Measurements from ENCODE around the gene MME.
"Not testable (repeated sequence)": the region's sequence is repeated elsewhere in the genome, so short reads cannot be mapped to it uniquely, and the experiment has no call there.

MME gene

DNA sequence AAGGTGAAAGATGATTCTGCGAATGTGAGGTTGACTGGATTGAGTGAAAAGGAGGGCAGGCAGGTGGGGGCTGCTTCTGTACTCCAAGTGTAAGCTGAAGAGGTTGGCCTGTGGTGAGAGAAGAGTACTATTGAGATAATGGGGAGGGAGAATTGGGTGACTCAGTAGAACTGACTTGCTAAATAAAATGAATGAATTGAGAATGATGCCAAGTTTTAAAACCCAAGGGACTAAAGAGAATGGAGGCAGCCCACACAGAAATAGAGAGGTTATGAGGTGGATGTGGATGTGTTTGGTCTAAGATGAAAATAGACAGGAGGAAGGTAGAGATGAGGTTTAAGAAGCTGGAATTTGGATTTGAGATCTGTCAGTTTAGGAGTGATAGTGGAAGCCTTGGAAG lies 5.9 kb downstream of the MME start:
- DNase-seq = no peak

GRCh38 chr3:155088706-155089345 lies 8.7 kb downstream of the MME start:
- DNase-seq = no peak

GRCh38 chr3:155089495-155089894 lies 9.4 kb downstream of the MME start:
- DNase-seq = no peak

DNA sequence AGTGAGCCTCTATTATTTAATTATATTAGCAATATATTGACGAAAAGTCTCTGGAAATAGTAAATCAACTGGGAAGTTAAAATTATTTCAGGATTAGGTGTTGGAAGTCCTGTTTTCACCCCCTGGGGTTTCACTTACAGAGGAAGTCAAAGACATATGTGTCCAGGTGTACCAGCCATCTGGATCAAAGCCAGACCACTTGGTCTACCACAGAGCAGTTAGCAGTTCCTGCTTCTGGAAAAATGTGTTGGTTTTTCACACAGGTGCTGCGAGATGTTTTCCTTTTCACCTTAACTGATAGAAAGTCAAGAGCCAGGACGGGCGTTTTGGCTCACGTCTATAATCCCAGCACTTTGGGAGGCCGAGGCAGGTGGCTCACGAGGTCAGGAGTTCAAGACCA lies 13.1 kb downstream of the MME start:
- DNase-seq = no peak

- no peak for DNase-seq
These were observed 16.3 kb downstream of the MME start for GRCh38 chr3:155096303-155097008.

- DNase-seq = no peak
These were observed 16.9 kb downstream of the MME start for GRCh38 chr3:155097009-155097349.

DNA sequence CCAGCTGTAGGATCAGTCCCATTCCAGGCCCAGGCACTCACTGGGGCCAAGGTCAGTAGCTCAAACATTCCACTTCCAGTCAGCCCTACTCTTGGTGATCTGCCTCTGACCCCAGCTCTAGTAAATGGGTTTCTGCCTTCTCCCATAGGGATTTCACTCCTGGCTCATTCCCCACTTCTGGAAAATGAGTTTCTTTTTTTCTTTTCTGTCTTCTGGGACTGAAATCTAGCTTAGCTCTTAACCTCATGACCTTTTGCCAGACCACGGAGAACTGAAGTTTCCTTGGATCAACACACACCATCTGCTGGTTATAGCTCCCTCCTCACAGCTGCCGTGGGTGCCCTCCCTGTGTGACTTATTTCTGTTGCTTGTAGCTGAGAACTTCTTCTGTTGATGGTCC lies 21.3 kb downstream of the MME start:
- DNase-seq = no peak

GRCh38 chr3:155102329-155102728 lies 22.2 kb downstream of the MME start:
- DNase-seq = no peak

DNA sequence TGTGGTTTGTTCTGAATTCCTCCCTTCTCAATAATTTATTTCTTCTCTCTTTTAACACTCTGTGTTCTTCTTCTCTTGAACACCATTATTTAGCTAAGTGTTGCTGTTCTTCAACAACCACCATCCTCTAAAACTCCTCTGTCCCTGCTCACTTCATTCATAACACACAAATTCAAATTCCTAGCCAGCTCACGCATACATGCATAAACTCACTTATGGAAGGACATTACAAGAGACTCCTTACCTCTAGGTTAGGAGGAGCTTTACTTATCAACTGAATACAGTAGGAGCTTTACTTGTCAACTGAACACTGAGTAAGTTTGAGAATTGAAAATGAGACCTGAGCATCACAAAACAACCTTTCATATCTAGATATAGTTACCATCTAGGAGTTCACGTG lies 23.6 kb downstream of the MME start:
- DNase-seq = no peak

DNA sequence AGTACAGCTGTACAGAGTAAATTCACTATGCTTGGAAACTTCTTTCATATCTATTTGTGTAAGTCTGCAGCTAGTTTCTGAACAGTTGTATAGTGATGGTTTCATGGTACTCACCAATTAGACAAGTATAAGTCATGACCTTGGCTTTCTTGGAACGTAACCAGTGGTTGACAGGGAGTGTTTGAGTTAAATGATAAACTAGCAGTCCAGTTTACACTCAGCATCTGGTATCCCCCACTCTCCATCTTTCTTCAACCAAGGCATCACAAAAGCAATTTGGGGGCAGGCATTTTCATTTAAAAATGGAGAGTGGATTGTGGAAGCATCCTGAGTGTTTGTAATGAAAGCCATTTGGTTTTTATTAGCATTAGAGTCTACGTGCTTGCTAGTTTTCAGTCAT lies 26.0 kb downstream of the MME start:
- no peak for DNase-seq

GRCh38 chr3:155110022-155110421 lies 29.9 kb downstream of the MME start:
- no peak for DNase-seq

DNA sequence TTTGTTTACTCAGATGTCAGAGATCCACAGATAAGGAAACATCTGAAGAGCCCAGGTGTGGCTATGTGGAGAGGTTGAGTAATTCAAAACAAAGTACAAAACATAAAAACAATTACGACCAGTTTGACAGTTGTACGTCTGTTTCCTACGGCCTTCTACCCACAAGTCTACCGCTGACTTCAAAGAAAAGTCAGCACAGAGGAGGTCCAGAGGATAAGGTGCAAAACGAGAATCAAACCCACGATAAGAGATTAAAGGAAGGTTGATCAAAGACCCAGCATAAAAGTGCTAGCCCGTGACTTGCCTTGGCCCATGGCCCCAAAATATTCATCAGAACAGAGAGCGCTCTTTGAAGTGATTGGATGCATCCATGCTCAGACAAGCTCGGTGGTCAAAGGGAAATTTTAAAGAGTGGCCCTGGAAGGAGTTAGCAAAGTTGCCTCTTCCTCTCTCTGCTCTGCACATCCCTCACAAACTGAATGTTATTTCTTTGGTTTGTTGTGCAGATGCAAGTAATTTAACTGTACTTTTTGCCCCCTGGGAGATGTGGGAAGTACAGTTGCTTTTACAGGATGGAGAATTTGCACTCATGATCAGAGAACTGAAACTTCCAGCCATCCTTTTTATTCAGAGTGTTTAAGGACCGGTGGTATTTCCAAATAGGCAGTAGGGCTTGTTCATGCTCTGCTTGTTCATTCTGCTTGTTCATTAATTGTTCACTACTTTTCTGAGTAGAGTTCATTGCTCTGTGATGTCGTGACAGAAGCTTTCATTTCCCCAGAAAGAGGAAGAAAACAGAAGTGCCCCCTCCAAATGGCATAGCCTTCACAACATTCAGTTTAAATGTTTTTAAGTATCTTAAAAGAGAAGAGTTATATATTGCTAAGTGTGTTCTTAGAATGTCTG lies 31.1 kb downstream of the MME start:
- DNase-seq = no peak

- no peak for DNase-seq
These were observed 31.9 kb downstream of the MME start for GRCh38 chr3:155111971-155112370.

GRCh38 chr3:155112661-155113389 lies 32.7 kb downstream of the MME start:
- DNase-seq = no peak

- not testable (repeated sequence) for DNase-seq
These were observed 44.6 kb downstream of the MME start for GRCh38 chr3:155124745-155125144.

- DNase-seq = no peak
These were observed 49.3 kb downstream of the MME start for GRCh38 chr3:155129396-155129795.

DNA sequence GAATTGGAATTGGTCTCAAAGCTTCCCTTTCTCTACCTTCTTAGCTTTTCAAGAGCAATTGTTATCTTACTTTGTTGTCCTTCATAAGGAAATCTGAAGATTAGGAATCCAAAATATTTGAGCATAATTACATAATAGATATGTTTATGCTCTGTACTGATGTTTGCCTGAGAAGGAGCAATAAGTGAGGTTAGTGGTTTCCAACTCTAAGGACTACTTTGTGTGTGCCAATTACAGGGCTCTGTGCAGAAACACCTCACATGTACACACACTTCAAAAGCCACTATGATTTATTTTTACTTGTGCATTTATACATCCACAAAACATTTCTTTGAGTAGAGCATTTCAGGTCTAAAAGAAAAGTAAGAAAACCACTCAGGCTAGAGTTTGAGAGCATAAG lies 49.9 kb downstream of the MME start:
- DNase-seq = no peak

DNA sequence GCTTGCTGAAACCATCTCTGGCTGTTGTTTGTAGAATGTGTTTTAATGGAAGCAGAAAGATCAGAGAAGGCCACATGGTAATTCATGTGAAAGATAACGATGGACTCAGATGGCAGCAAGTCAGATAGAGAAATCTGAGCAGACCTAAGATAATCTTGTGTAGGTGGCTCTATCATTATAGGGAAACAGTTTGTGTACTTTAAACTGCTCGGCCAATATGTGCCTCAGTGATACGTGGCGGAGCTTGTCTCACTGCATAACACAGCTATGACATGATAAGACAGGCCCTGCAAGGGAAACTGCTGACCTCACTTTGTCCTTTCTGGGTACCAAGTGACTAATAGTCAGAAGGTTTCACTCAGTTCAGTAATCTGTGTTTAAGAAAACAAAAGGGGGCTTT lies 51.0 kb downstream of the MME start:
- DNase-seq = no peak

- DNase-seq = not testable (repeated sequence)
These were observed 54.2 kb downstream of the MME start for GRCh38 chr3:155134311-155134710.

DNA sequence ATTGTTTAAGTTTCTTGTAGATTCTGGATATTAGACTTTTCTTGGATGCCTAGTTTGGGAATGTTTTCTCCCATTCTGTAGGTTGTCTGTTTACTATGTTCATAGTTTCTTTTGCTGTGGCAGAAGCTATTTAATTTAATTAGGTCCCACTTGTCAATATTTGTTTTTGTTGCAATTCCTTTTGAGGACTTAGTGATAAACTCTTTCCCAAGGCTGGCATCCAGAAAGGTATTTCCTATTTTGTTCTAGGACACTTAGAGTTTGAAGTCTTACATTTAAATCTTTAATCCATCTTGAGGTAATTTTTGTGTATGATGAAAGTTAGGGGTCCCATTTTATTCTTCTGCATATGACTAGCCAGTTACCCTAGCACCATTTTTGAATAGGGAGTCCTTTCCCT lies 54.9 kb downstream of the MME start:
- DNase-seq = no peak

- DNase-seq = no peak
These were observed 58.6 kb downstream of the MME start for GRCh38 chr3:155138677-155139076.

- DNase-seq = no peak
These were observed 67.5 kb downstream of the MME start for GRCh38 chr3:155147588-155147987.

GRCh38 chr3:155149494-155149893 lies 69.4 kb downstream of the MME start:
- no peak for DNase-seq
